Parathyroid adenoma (tissue), 2 donors: ENCODE data around the gene ZNF644.

ENCODE experiments used
- H2AFZ ChIP-seq: fragments of 300-600 bp; sonication (generic); one replicate; pipeline ENCODE4 v1.7.0; 2017; ENCODE audit warnings: antibody characterized with exemption, mild to moderate bottlenecking
- H3K27ac ChIP-seq: fragments of 300-600 bp; sonication (generic); one replicate; pipeline ENCODE4 v1.7.0; 2017
- H3K27me3 ChIP-seq: fragments of 300-600 bp; sonication (generic); one replicate; pipeline ENCODE4 v1.7.0; 2017; ENCODE audit warnings: low read length; ENCODE audit not compliant: control insufficient read depth, insufficient read depth
- H3K36me3 ChIP-seq: fragments of 300-600 bp; sonication (generic); one replicate; pipeline ENCODE4 v1.7.0; 2017; ENCODE audit warnings: low read length; ENCODE audit not compliant: control insufficient read depth, insufficient read depth
- H3K4me1 ChIP-seq: fragments of 300-600 bp; sonication (generic); one replicate; pipeline ENCODE4 v1.7.0; 2017; ENCODE audit warnings: control low read depth
- H3K4me2 ChIP-seq: fragments of 300-600 bp; sonication (generic); one replicate; pipeline ENCODE4 v1.7.0; 2017; ENCODE audit warnings: low read length
- H3K4me3 ChIP-seq: fragments of 300-600 bp; sonication (generic); one replicate; pipeline ENCODE4 v1.7.0; 2017; ENCODE audit warnings: low read depth, low read length
- H3K79me2 ChIP-seq: fragments of 300-600 bp; sonication (generic); one replicate; pipeline ENCODE4 v1.7.0; 2017; ENCODE audit warnings: control low read depth
- H3K9ac ChIP-seq: fragments of 300-600 bp; sonication (generic); one replicate; pipeline ENCODE4 v1.7.0; 2017; ENCODE audit warnings: mild to moderate bottlenecking
- H3K9me3 ChIP-seq: fragments of 300-600 bp; sonication (generic); one replicate; pipeline ENCODE4 v1.7.0; 2017; ENCODE audit warnings: low read length; ENCODE audit not compliant: control insufficient read depth
- CTCF ChIP-seq: fragments of 300-600 bp; sonication (generic); IDR thresholded peaks from one replicate; pipeline ENCODE4 v1.7.0; 2017; ENCODE audit warnings: antibody characterized with exemption, mild to moderate bottlenecking
- donor health status: primary hyperparathyroidism.

The ZNF644 gene

DNA sequence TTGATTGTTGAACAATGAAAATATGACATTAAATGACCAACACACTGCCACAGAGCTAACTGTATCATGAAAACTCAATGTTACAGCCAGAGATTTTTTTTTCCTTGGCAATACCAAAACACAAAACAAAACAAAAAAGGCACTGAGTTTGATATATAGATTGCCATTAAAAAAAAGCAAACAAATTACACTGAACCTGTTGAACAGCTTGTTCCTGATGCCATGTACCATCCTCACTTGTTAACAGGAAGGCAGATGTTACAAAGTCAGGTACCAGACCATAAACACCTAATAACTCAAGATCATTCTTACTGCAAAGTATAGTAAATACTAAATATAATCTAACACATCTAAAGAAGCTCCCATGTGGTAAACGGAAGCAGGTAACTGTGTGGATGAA lies 75.2 kb downstream of the ZNF644 start:
- H3K79me2 ChIP-seq: no peaks in the 10 kb centered on the region
- no peaks in the 10 kb centered on the region for H3K36me3 ChIP-seq
- H3K9me3 ChIP-seq: no peaks in the 10 kb centered on the region
- no peaks in the 10 kb centered on the region for H3K4me1 ChIP-seq
- no peak overlapping the region for H2AFZ ChIP-seq
- H3K4me3 ChIP-seq: no peak overlapping the region
- TF ChIP-seq CTCF: no peak
- no peak overlapping the region for H3K4me2 ChIP-seq
- H3K9ac ChIP-seq: no peak overlapping the region
- no peaks in the 10 kb centered on the region for H3K27me3 ChIP-seq
- no peak overlapping the region for H3K27ac ChIP-seq

- no peak for TF ChIP-seq CTCF
- H3K9me3 ChIP-seq: no peaks in the 10 kb centered on the region
- H3K4me1 ChIP-seq: no peaks in the 10 kb centered on the region
- H3K4me3 ChIP-seq: no peak overlapping the region
- H3K4me2 ChIP-seq: no peak overlapping the region
- H3K36me3 ChIP-seq: no peaks in the 10 kb centered on the region
- H3K9ac ChIP-seq: no peak overlapping the region
- no peak overlapping the region for H2AFZ ChIP-seq
- H3K27ac ChIP-seq: no peak overlapping the region
- no peaks in the 10 kb centered on the region for H3K27me3 ChIP-seq
- no peaks in the 10 kb centered on the region for H3K79me2 ChIP-seq
These were observed 76.5 kb downstream of the ZNF644 start for GRCh38 chr1:90945287-90945686.

DNA sequence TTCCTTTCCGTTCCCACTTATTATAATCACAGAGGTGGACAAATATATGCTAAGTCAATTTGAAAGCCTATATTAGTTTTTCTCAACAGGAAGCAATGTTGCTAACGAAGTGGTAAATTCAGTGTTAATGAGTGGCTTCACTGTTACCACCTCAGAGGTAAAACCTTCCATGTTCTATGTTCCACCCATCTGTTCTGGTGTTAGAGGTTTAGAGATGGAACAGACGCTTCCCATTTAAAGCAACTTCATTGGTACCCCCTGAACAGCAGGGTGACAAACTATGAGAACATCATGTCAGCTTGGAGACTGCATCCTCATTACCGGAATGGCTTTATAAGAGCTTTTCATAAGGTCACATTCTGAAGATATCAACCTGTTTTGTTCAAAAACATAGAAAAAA lies 77.9 kb downstream of the ZNF644 start:
- no peak for TF ChIP-seq CTCF
- Histone ChIP-seq H3K4me1 (no peaks in the 10 kb centered on the region), H3K4me2 (no peak overlapping the region), H3K79me2 (peaks cover under 1% of the 10 kb centered on the region), H3K9me3 (no peaks in the 10 kb centered on the region), H3K36me3 (no peaks in the 10 kb centered on the region), H3K9ac (no peak overlapping the region), H3K27ac (no peak overlapping the region), H3K4me3 (no peak overlapping the region), H3K27me3 (no peaks in the 10 kb centered on the region), H2AFZ (no peak overlapping the region)

- no peak overlapping the region for H3K27ac ChIP-seq
- no peak overlapping the region for H2AFZ ChIP-seq
- H3K79me2 ChIP-seq: peaks cover 12% of the 10 kb centered on the region
- no peaks in the 10 kb centered on the region for H3K9me3 ChIP-seq
- TF ChIP-seq CTCF: no peak
- no peak overlapping the region for H3K4me3 ChIP-seq
- H3K9ac ChIP-seq: no peak overlapping the region
- H3K27me3 ChIP-seq: no peaks in the 10 kb centered on the region
- no peaks in the 10 kb centered on the region for H3K36me3 ChIP-seq
- no peaks in the 10 kb centered on the region for H3K4me1 ChIP-seq
- no peak overlapping the region for H3K4me2 ChIP-seq
These were observed 81.1 kb downstream of the ZNF644 start for GRCh38 chr1:90940746-90941145.

DNA sequence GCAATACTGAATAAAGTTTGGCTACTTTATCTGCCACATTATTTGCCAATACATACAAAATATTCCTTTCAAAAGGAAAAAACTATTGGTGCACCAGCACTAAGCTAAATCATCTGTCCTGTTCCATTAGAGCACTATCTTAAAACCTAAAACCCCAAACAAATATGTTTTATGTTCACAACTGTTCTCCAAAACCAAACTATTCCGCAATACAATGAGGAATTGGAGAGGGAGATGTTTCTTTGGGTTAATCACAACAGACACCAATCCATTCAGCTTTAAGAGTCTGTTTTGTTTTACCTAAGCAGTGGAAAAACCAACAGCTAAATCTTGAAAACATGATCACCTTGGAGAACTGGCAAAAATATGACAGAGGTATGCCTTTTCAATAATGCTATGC lies 85.1 kb downstream of the ZNF644 start:
- no peak overlapping the region for H3K4me2 ChIP-seq
- H3K9me3 ChIP-seq: no peaks in the 10 kb centered on the region
- H2AFZ ChIP-seq: no peak overlapping the region
- no peaks in the 10 kb centered on the region for H3K27me3 ChIP-seq
- TF ChIP-seq CTCF: no peak
- no peaks in the 10 kb centered on the region for H3K4me1 ChIP-seq
- no peak overlapping the region for H3K9ac ChIP-seq
- no peak overlapping the region for H3K4me3 ChIP-seq
- peaks cover 24% of the 10 kb centered on the region for H3K79me2 ChIP-seq
- no peaks in the 10 kb centered on the region for H3K36me3 ChIP-seq
- no peak overlapping the region for H3K27ac ChIP-seq
